ENCODE measurements around the gene TPD52L1.

DNA sequence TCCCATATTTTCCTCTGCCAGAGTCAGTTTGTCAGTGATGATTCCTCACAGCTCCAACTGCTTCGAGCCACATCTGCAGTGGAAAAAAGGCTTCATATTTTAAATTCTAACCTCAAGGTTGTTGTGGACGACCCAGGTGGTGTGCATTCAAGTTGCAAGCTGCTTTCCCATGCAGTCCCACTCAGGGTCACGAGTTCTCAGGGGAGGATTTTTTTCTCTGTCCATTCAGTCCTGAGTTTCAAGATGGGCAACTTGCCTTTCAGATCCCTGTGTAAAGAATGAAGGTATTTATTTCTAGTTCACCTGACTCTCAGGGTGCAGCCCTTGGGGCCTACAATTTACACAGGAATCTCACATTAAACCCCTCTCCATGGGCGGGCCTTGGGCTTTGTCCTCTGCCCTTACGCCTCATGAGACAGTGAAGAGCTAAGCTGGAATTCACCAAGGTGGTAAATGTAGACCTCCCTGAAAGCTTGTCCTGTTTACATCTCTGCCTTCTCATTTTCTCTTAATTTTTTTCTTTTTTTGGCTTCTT lies 65.9 kb downstream of the TPD52L1 start:
- no peak for TF ChIP-seq EP300 (IDR thresholded peaks at IDR 0.05; ENCODE audit: borderline replicate concordance in 1 of 2, control insufficient read depth in 1 of 2, low read depth in 2 of 2, low read length in 2 of 2)
- TF ChIP-seq, protein P1, sequence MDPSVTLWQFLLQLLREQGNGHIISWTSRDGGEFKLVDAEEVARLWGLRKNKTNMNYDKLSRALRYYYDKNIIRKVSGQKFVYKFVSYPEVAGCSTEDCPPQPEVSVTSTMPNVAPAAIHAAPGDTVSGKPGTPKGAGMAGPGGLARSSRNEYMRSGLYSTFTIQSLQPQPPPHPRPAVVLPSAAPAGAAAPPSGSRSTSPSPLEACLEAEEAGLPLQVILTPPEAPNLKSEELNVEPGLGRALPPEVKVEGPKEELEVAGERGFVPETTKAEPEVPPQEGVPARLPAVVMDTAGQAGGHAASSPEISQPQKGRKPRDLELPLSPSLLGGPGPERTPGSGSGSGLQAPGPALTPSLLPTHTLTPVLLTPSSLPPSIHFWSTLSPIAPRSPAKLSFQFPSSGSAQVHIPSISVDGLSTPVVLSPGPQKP (IDR thresholded peaks at IDR 0.05; ENCODE audit: low read depth, low read length): no peak
- TF ChIP-seq YY1 (IDR thresholded peaks at IDR 0.05; ENCODE audit: low read depth, low read length): no peak

Data from GM12878 (cell line).